Measurements from ENCODE around the gene COPS8. TPM values are rescaled to one million over a fixed set of nuclear protein-coding genes. Genes with fewer than 3 reads are reported as not detected.

COPS8 gene
- total and polyA plus RNA-seq, 12 donors, result 25.2 to 131 (median 63.9) TPM

GRCh38 chr2:237126519-237127174 is 41.0 kb downstream of the COPS8 start:
- H3K4me3 ChIP-seq, result no peak overlapping the region

GRCh38 chr2:237128026-237128703 is 42.5 kb downstream of the COPS8 start:
- Histone ChIP-seq H3K4me1 (replicated peaks in 1 of 2) (peaks cover 0 to 4% of the 10 kb centered on the region in 2 donors), H3K9me3 (replicated peaks in 1 of 3) (no peaks in the 10 kb centered on the region), H3K27me3 (no peaks in the 10 kb centered on the region), H3K27ac (peak overlapping the region in 1 of 5 donors; percentile 28), H3K36me3 (replicated peaks in 1 of 2) (no peaks in the 10 kb centered on the region), H3K4me3 (no peak overlapping the region)
- TF ChIP-seq POLR2A (IDR thresholded peaks at IDR 0.05) (no peak), CTCF (IDR thresholded peaks at IDR 0.05) (no peak)
- 14 to 42% (median 29%) methylated on average over 9 to 11 of the region's 11 CpGs for WGBS, 4 donors
- peak; percentile 89 to 97 (median 96) for DNase-seq
- intact Hi-C loops (cut with DNase I), result no loop called here

More at GRCh38 chr2:237126519-237127174, 41.0 kb downstream of the COPS8 start:
- no peaks in the 10 kb centered on the region for H3K27me3 ChIP-seq
- DNase-seq, result no peak
- H3K9me3 ChIP-seq (replicated peaks in 1 of 3), result no peaks in the 10 kb centered on the region
- 81 to 89% (median 88%) methylated on average over 12 to 13 of the region's 13 CpGs for WGBS, 4 donors
- intact Hi-C loops (cut with DNase I), result no loop called here
- no peaks in the 10 kb centered on the region for H3K36me3 ChIP-seq (replicated peaks in 1 of 2)
- TF ChIP-seq POLR2A (IDR thresholded peaks at IDR 0.05) (no peak), CTCF (IDR thresholded peaks at IDR 0.05) (no peak)
- H3K27ac ChIP-seq, result no peak overlapping the region
- H3K4me1 ChIP-seq (replicated peaks in 1 of 2), result peaks cover 0 to 4% of the 10 kb centered on the region in 2 donors

GRCh38 chr2:237128845-237129592 is 43.3 kb downstream of the COPS8 start:
- 81 to 90% (median 84%) methylated on average over 10 of the region's 10 CpGs for WGBS, 4 donors
- no peak overlapping the region for H3K27ac ChIP-seq
- no peaks in the 10 kb centered on the region for H3K9me3 ChIP-seq (replicated peaks in 1 of 3)
- intact Hi-C loops (cut with DNase I), result no loop called here
- H3K4me3 ChIP-seq, result no peak overlapping the region
- no peaks in the 10 kb centered on the region for H3K36me3 ChIP-seq (replicated peaks in 1 of 2)
- TF ChIP-seq POLR2A (IDR thresholded peaks at IDR 0.05) (no peak), CTCF (IDR thresholded peaks at IDR 0.05) (no peak)
- DNase-seq, result no peak
- peaks cover 0 to 4% of the 10 kb centered on the region in 2 donors for H3K4me1 ChIP-seq (replicated peaks in 1 of 2)
- no peaks in the 10 kb centered on the region for H3K27me3 ChIP-seq

GRCh38 chr2:237129625-237130263 is 44.1 kb downstream of the COPS8 start:
- intact Hi-C loops (cut with DNase I), result no loop called here
- TF ChIP-seq CTCF (IDR thresholded peaks at IDR 0.05) (no peak), POLR2A (IDR thresholded peaks at IDR 0.05) (no peak)
- Histone ChIP-seq H3K4me3 (no peak overlapping the region), H3K27me3 (no peaks in the 10 kb centered on the region), H3K4me1 (replicated peaks in 1 of 2) (peaks cover 0 to 4% of the 10 kb centered on the region in 2 donors), H3K36me3 (replicated peaks in 1 of 2) (no peaks in the 10 kb centered on the region), H3K9me3 (replicated peaks in 1 of 3) (no peaks in the 10 kb centered on the region), H3K27ac (no peak overlapping the region)
- DNase-seq, result no peak
- 93 to 96% (median 94%) methylated on average over 4 of the region's 4 CpGs for WGBS, 4 donors
